HG03378 (cell line): ENCODE measurements around the gene BACH1.
A peak's percentile ranks its signal among the peaks of the same experiment; 100 is the strongest.
"Not testable (repeated sequence)": the region's sequence is repeated elsewhere in the genome, so short reads cannot be mapped to it uniquely, and the experiment has no call there.

ENCODE experiments used
- ATAC-seq: cut with Tn5 transposase; IDR thresholded peaks from one replicate; pipeline ENCODE4 v1.9.1; 2021; ENCODE audit warnings: mild to moderate bottlenecking, moderate library complexity; ENCODE audit not compliant: unreplicated experiment

Gene BACH1

GRCh38 chr21:29298348-29299045, at the start of gene BACH1:
TSS of gene BACH1 (plus strand) at chr21:29298922. CDS start at chr21:29321281, 22,359 bp downstream.
- no peak for ATAC-seq

- not testable (repeated sequence) for ATAC-seq
Measured at GRCh38 chr21:29249289-29249688, 49.4 kb upstream of the BACH1 start.

GRCh38 chr21:29250636-29251035, 48.1 kb upstream of the BACH1 start:
- ATAC-seq = no peak

GRCh38 chr21:29253861-29254260, 44.9 kb upstream of the BACH1 start:
- ATAC-seq = not testable (repeated sequence)

- ATAC-seq = no peak
Measured at GRCh38 chr21:29254550-29254949, 44.2 kb upstream of the BACH1 start.

DNA sequence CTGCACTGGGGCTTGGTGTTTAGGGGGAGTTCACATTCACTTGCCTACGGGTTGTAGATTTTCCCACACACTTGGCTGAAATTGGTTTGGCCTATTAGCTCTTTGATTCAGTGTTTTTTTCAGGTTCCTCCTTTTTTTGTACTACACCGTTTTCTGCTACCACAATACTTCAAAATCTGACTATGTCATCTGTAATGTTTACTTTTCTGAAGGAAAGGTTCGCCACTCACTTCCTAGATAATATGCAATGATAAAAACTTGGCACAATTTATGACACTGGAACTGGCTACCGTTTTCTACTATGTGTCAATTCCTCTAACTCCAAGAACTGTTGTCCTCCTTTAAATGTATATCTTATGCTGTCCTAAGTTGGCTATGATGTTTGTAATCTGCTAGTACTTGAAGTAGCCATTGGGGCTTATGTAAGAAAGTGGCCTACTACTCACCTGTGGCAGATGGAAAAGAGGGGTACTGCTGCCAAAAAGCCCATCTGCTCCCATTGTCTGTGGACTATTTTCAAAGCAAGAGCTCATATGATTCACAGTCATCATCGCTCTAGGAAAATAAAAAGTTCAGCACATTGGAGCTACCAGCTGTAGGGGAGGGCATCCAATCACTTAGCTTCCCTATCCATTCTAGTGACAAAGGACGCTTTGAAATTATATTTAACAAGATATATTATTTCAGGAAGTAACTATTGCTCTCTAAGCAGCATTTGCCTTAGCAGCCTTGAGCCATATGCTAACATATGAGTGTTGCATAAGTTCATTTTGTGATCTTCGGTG, 42.4 kb upstream of the BACH1 start:
- no peak for ATAC-seq

- ATAC-seq = no peak
Measured at GRCh38 chr21:29257701-29258100, 41.0 kb upstream of the BACH1 start.

- no peak for ATAC-seq
Measured at GRCh38 chr21:29258626-29259338, 39.9 kb upstream of the BACH1 start.

DNA sequence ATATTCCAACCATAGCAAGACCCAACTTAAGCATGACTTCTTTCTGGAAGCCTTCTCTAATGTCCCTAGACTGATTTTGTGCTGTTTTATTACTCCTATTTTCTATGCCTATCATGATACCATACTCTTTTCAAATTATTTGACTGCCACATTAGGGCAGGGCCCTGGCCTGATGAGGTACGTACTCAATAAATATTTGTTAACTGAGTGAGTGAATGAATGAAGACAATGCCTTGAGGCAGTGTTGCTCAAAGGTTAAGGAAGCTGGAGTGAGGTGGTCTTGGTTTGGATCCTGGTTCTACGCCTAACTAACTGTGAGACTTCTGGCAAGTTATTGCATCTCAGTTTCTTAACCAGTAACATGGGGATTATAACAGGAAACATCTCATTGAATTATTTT, 38.3 kb upstream of the BACH1 start:
- no peak for ATAC-seq

DNA sequence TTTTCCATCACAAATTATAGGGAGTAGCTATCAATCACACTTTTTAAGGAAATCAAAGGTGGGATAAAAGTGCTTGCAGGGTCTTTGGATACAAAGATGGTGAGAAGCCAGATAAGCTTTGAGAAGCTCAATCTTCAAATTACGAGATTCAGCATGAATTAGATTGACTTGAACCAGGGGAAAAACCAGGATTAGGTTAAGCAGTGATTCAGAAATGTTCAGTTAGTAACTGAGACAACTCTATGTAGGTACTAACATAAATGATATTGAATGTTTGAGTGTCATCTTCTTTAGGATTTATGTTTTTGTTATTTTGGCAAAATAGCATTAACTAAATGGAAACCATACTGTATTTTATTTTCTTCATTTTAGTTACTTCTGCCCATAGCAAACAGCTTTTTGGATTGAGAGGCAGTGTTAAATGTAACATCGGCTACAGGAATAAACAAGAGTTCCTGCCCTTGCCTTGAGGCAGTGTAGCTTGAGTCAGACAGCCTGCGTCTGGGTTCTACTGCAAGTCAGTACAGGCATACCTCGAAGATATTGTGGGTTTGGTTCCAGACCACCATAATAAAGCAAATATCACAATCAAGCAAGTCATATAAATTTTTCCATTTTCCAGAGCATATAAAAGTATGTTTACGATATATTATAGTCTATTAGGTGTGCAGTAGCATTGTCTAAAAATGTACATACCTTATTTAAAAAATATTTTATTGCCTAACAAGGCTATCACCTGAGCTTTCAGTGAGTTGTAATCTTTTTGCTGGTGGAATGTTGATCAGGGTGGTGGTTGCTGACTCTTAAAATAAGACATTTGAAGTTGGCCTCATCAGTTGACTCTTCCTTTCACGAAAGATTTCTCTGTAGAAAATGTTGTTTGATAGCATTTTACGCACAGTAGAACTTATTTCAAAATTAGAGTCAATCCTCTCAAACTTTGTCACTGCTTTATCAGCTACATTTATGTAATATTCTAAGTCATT, 36.9 kb upstream of the BACH1 start:
- ATAC-seq = no peak

DNA sequence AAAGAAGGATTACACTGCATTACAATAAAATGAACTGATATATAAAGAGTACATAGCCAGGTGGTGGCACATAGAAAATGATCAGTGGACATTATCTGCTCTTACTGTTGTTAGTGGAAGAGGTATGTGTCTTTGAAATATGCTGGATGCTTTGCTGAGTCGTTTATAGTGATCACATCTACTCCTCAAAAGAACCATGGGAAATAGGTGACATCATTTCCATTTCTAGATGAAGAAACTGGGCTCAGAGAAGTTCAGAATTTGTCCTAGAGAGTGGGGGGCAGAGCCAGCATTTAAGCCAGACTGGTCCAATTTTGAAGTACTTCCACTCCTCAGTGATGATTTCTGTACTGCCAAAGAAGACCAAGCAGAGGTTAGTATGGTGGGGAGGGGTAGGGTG, 34.0 kb upstream of the BACH1 start:
- ATAC-seq = no peak

DNA sequence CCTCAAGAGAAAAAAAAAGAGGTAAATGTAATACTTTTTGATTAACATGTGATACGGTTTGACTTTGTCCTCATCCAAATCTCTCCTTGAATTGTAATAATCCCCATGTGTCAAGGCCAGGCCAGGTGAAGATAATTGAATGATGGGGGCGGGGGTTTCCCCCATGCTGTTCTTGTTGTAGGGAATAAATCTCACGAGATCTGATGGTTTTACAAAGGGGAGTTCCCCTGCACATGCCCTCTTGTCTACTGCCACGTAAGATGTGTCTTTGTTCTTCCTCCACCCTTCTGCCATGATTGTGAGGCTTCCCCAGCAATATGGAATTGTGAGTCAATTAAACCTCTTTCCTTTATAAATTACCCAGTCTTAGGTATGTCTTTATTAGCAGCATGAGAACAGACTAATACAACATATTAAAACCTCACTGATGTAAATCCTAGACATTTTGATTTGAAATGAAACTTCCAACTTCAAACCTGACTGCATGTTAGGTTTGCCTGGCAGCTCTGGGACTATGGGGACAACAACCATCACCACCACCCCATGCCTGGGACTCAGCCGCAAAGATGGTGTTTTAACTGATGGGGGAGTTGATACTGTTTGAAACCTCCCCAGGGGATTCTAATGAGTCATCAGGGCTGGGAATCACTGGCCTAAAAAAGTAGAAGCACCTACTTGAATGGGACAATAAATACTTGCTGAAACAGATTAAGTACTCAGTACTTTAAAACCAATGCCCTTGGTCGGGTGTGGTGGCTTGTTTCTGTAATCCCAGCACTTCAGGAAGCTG, 32.8 kb upstream of the BACH1 start:
- peak; percentile 73 for ATAC-seq

DNA sequence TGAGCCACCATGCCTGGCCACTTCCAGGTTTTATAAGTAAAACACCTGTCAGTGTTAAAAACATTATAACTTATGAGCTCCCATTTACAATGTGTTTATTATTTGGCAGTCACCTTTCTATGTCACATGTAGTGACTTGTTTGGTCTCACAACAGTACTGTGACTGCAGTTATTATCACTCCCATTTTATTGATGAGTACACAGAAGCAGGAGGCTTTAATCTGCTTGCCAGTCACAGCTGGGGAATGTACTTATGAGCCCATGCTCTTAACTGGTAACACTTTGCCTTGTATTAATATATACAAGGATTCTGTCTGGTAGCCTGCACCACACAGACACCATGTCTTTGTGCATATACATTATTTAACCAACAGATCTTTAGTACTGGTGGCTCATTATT, 31.1 kb upstream of the BACH1 start:
- no peak for ATAC-seq

- no peak for ATAC-seq
Measured at GRCh38 chr21:29271927-29272333, 26.8 kb upstream of the BACH1 start.

DNA sequence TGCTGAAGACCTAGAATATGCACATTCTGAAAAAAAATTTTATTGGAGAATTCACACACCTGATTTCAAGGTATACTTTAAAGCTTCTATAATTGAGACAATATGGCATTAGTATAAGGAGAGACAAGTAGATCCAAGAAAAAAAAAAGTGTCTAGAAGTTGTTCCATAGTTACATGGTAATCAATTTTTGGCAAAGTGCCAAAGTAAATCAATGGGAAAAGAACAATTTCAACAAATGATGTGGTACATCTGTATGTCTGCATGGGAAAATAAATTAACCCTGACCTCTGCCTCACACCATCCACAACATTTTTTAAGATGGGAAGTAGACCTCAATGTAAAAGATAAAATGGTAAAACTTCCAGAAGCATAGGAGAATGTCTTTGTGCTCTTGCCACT, 21.3 kb upstream of the BACH1 start:
- ATAC-seq = no peak

DNA sequence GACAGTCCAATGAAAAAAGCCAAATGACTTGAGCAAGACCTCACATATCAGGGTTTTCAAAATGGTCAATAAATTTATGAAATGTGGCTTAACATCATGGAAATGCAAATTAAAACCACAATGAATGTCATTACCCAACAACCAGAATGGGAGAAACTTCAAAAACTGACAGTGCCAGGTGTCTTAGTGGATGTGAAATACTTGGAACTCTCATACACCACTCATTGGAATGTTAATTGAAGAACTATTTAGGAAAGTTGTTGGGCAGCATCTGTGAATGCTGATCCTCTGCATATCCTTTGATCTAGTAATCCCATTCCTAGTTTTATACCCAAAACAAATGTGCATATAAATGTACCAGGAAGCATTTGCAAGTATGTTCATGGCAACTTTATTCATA, 19.2 kb upstream of the BACH1 start:
- ATAC-seq = no peak

- not testable (repeated sequence) for ATAC-seq
Measured at GRCh38 chr21:29281801-29282200, 16.9 kb upstream of the BACH1 start.

DNA sequence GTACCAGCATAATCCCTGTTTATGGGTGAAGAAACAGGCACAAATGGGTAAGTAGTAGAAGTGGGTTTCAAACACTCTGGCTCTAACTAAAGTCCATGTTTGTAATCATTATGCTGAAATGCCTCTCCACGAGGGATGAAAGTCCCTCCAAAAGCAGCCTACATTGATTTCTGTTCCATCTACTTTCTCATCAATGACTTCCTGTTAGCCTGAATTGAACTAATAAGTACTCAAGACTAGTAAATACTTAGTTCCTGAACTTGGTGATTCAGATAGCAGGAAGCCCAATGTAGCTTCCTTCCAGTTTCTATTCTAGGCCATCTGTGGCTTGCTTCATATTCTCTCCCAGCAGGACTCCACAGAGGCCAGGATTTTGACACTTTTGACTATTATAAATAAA, 11.3 kb upstream of the BACH1 start:
- ATAC-seq = peak; percentile 62

DNA sequence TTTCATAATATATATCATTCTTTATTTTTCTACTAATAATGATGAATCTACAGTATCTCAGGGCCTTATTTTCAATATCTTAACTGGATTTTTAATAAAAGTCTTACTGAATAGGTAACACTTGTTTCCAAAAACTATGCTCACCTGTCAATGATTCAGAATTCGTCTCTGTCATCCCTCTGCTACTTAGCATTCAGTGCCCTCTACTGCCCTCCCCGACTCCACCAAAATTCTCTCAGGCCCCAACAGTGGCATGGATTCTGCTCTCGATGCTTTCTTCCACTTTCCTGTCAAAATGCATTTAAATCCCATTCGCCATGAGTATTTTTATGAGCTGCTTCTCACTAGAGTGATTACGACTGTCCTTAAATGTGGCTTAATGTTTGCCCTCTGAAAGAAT, 10.5 kb upstream of the BACH1 start:
- ATAC-seq = no peak

GRCh38 chr21:29289317-29289716, 9.4 kb upstream of the BACH1 start:
- no peak for ATAC-seq
